IMR-90 (cell line): ENCODE measurements around the gene CRACDL. TPM values are rescaled to one million over a fixed set of nuclear protein-coding genes. Genes with fewer than 3 reads are reported as not detected.

ENCODE experiments used
- ATAC-seq: fragments of 200-7000 bp; cut with Tn5 transposase; 2 replicates; pipeline ENCODE4 v1.9.1; 2020; ENCODE audit warnings: low read depth, mild to moderate bottlenecking, moderate library complexity
- BruUV-seq: library from RNA; stranded (reverse); fragments of 400-500 nt; replicated peaks from 2 replicates; lab custom pipeline; 2021; lab: Mats Ljungman, UMichigan
- CTCF ChIA-PET: fragments of 300-600 bp; formaldehyde crosslinking; extraction: SDS; loops from one replicate; lab custom pipeline; 2021; ENCODE audit warnings: antibody characterized with exemption; lab: Yijun Ruan, JAX
- POLR2A ChIA-PET: fragments of 300-600 bp; sonication (Branson Sonifier 250); formaldehyde crosslinking; loops from one replicate; lab custom pipeline; 2022; ENCODE audit warnings: antibody characterized with exemption; ENCODE audit not compliant: unreplicated experiment; lab: Charles Lee
- DNase-seq: peaks from one replicate; pipeline ENCODE4 v3.0.0; 2013
- H2AFZ ChIP-seq: replicated peaks from 2 replicates; pipeline ENCODE3; 2013; ENCODE audit warnings: low read length, mild to moderate bottlenecking; ENCODE audit not compliant: poor library complexity
- H2AK5ac ChIP-seq: 2 replicates; pipeline ENCODE4 v1.6.1; 2013; ENCODE audit warnings: low read depth, low read length, inconsistent platforms
- H2AK9ac ChIP-seq: replicated peaks from 2 replicates; pipeline ENCODE3; 2013; ENCODE audit warnings: mild to moderate bottlenecking, low read depth, low read length, moderate library complexity; ENCODE audit not compliant: poor library complexity
- H2BK120ac ChIP-seq: 2 replicates; pipeline ENCODE4 v1.6.1; 2013; ENCODE audit warnings: low read depth, low read length, inconsistent platforms
- H2BK15ac ChIP-seq: 3 replicates; pipeline ENCODE4 v1.6.1; 2013; ENCODE audit warnings: low read depth, low read length, inconsistent platforms
- H2BK20ac ChIP-seq: 2 replicates; pipeline ENCODE4 v1.6.1; 2013; ENCODE audit warnings: low read depth, mild to moderate bottlenecking, inconsistent platforms, low read length, moderate library complexity
- H2BK5ac ChIP-seq: 2 replicates; pipeline ENCODE4 v1.6.1; 2013; ENCODE audit warnings: mild to moderate bottlenecking, low read depth, low read length, inconsistent platforms; ENCODE audit not compliant: poor library complexity, severe bottlenecking
- H3K14ac ChIP-seq: replicated peaks from 2 replicates; pipeline ENCODE4 v1.6.1; 2013; ENCODE audit warnings: low read depth, low read length, inconsistent platforms
- H3K18ac ChIP-seq: 2 replicates; pipeline ENCODE4 v1.6.1; 2013; ENCODE audit warnings: low read depth, low read length, control low read depth
- H3K23ac ChIP-seq: 2 replicates; pipeline ENCODE4 v1.6.1; 2013; ENCODE audit warnings: low read depth, low read length, inconsistent platforms
- H3K27ac ChIP-seq: 2 replicates; pipeline ENCODE4 v1.5.1; 2013; ENCODE audit warnings: mild to moderate bottlenecking, control low read depth, low read length; ENCODE audit not compliant: insufficient read depth
- H3K27me3 ChIP-seq: 2 replicates; pipeline ENCODE4 v1.6.1; 2013; ENCODE audit warnings: low read length; ENCODE audit not compliant: control insufficient read depth, insufficient read depth
- H3K36me3 ChIP-seq: 2 replicates; pipeline ENCODE4 v1.6.1; 2013; ENCODE audit warnings: low read length, mixed read lengths; ENCODE audit not compliant: control insufficient read depth, insufficient read depth
- H3K4ac ChIP-seq: 2 replicates; pipeline ENCODE4 v1.6.1; 2013; ENCODE audit warnings: low read depth, low read length, inconsistent platforms
- H3K4me1 ChIP-seq: 2 replicates; pipeline ENCODE4 v1.6.1; 2013; ENCODE audit warnings: low read length, mixed read lengths; ENCODE audit not compliant: control insufficient read depth, insufficient read depth
- H3K4me2 ChIP-seq: 2 replicates; pipeline ENCODE4 v1.6.1; 2013; ENCODE audit warnings: low read depth, mild to moderate bottlenecking, control low read depth, low read length, moderate library complexity
- H3K4me3 ChIP-seq: 2 replicates; pipeline ENCODE4 v1.5.1; 2013; ENCODE audit warnings: low read depth, mild to moderate bottlenecking, control low read depth, low read length, moderate library complexity; ENCODE audit not compliant: insufficient read depth
- H3K56ac ChIP-seq: 2 replicates; pipeline ENCODE4 v1.6.1; 2013; ENCODE audit warnings: low read length, inconsistent platforms; ENCODE audit not compliant: insufficient read depth; ENCODE audit errors: extremely low read depth
- H3K79me1 ChIP-seq, 2 experiments: 2 replicates each; pipeline ENCODE4 v1.6.1; 2013; ENCODE audit warnings: low read length in 2 of 2, inconsistent platforms in 1 of 2, low read depth in 1 of 2
- H3K9ac ChIP-seq: 2 replicates; pipeline ENCODE4 v1.6.1; 2013; ENCODE audit warnings: low read depth, low read length, control low read depth
- H3K9me1 ChIP-seq: 2 replicates; pipeline ENCODE4 v1.6.1; 2013; ENCODE audit warnings: low read length, inconsistent platforms; ENCODE audit not compliant: insufficient read depth
- H3K9me3 ChIP-seq: 2 replicates; pipeline ENCODE4 v1.6.1; 2013; ENCODE audit warnings: low read length; ENCODE audit not compliant: control insufficient read depth, insufficient read depth
- H4K20me1 ChIP-seq: 2 replicates; pipeline ENCODE4 v1.6.1; 2013; ENCODE audit warnings: low read length, inconsistent platforms; ENCODE audit not compliant: insufficient read depth
- H4K5ac ChIP-seq: 2 replicates; pipeline ENCODE4 v1.6.1; 2013; ENCODE audit warnings: mild to moderate bottlenecking, low read depth, low read length, control low read depth
- H4K8ac ChIP-seq, 2 experiments: 2 replicates each; pipeline ENCODE4 v1.6.1; 2013; ENCODE audit warnings: low read depth in 2 of 2, low read length in 2 of 2, control low read depth in 1 of 2, inconsistent platforms in 1 of 2
- H4K91ac ChIP-seq: 2 replicates; pipeline ENCODE4 v1.6.1; 2013; ENCODE audit warnings: low read depth, low read length, inconsistent platforms; ENCODE audit not compliant: insufficient read depth
- BHLHE40 ChIP-seq: fragments of 150-350 bp; IDR thresholded peaks from 2 replicates; pipeline ENCODE4 v1.6.1; 2016; ENCODE audit warnings: mild to moderate bottlenecking, low read depth, low read length
- CTCF ChIP-seq: conservative IDR thresholded peaks from 2 replicates; pipeline ENCODE4 v1.5.1; 2012; ENCODE audit warnings: mild to moderate bottlenecking, low read depth, low read length, improper control_type of control experiment
- MAFK ChIP-seq: IDR thresholded peaks from 2 replicates; pipeline ENCODE4 v1.6.1; 2012; ENCODE audit warnings: low read depth, low read length, improper control_type of control experiment
- RCOR1 ChIP-seq: IDR thresholded peaks from 2 replicates; pipeline ENCODE4 v1.6.1; 2012; ENCODE audit warnings: mild to moderate bottlenecking, low read length, improper control_type of control experiment; ENCODE audit not compliant: insufficient replicate concordance
- WGBS, 2 experiments: methylation state at CpG; one replicate each; pipeline versions ENCODE4 v1.1.5 to v1.1.7; 2013; ENCODE audit warnings: missing lambda C conversion rate in 2 of 2; ENCODE audit not compliant: insufficient read length in 1 of 2; ENCODE audit errors: extremely low coverage in 2 of 2; 5-methylcytosine and 5-hydroxymethylcytosine counted together
- dilution Hi-C: fragments of 300-500 bp; cut with HindIII; formaldehyde crosslinking; loops from one replicate; pipeline ENCODE4 v1.14.3; 2018; ENCODE audit warnings: low sequenced_read_pairs; ENCODE audit not compliant: unreplicated experiment
- in situ Hi-C: fragments of 300-500 bp; cut with MboI; formaldehyde crosslinking; loops from 3 replicates; pipeline ENCODE4 v1.14.3; 2019; ENCODE audit warnings: low sequenced_read_pairs, inconsistent platforms, mixed read lengths
- intact Hi-C: fragments of 100-400 bp; cut with micrococcal nuclease; formaldehyde crosslinking; loops from 2 replicates; pipeline ENCODE4 v1.10.0; 2022
- polyA plus RNA-seq, 3 experiments: library from polyadenylated mRNA; depleted of rRNA; stranded (reverse); fragments of >200 nt; gene quantifications; 2 replicates each; pipeline ENCODE4 v1.2.3, GENCODE V29; 2012; ENCODE audit warnings: low replicate concordance in 1 of 3
- total RNA-seq: library from RNA; depleted of rRNA; stranded (reverse); fragments of >200 nt; gene quantifications from 2 replicates; pipeline ENCODE4 v1.2.3, GENCODE V29; 2012
- TF ChIP-seq, protein P1 (sequence below): fragments of 150-350 bp; IDR thresholded peaks from 2 replicates; pipeline ENCODE4 v1.6.1; 2017; ENCODE audit warnings: mild to moderate bottlenecking, antibody characterized with exemption, low read length, low read depth

The CRACDL gene
- total and polyA plus RNA-seq, 2 of the 4 experiments (the other 2 are of a cell fraction): not detected

- DNase-seq (no peak), ATAC-seq (no peak)
- H3K4me3 ChIP-seq: no peak overlapping the region
- in situ Hi-C loops: no loop called here
- no peaks in the 10 kb centered on the region for H3K9me3 ChIP-seq
- H3K4me2 ChIP-seq: no peak overlapping the region
- no peaks in the 10 kb centered on the region for H4K20me1 ChIP-seq
- no peak overlapping the region for H2BK15ac ChIP-seq
- WGBS, 2 experiments: 67% methylated on average over 5 of the region's 7 CpGs; no CpG with 5 or more reads in 1 of the 2 experiments
- no peak overlapping the region for H3K4ac ChIP-seq
- no peak overlapping the region for H4K5ac ChIP-seq
- H4K8ac ChIP-seq: no peak overlapping the region
- no peak overlapping the region for H2AK9ac ChIP-seq
- no peak overlapping the region for H2AFZ ChIP-seq
- dilution Hi-C loops: no loop called here
- TF ChIP-seq MAFK (no peak), CTCF (no peak), BHLHE40 (no peak), RCOR1 (no peak)
- TF ChIP-seq, protein P1, sequence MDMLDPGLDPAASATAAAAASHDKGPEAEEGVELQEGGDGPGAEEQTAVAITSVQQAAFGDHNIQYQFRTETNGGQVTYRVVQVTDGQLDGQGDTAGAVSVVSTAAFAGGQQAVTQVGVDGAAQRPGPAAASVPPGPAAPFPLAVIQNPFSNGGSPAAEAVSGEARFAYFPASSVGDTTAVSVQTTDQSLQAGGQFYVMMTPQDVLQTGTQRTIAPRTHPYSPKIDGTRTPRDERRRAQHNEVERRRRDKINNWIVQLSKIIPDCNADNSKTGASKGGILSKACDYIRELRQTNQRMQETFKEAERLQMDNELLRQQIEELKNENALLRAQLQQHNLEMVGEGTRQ: no peak
- CTCF ChIA-PET: no interaction called here
- intact Hi-C loops: no loop called here
- H2BK20ac ChIP-seq: no peak overlapping the region
- no peaks in the 10 kb centered on the region for H3K79me1 ChIP-seq
- BruUV-seq: no TSS peak
- no peak overlapping the region for H3K27ac ChIP-seq
- no peak overlapping the region for H3K56ac ChIP-seq
- no peak overlapping the region for H3K9ac ChIP-seq
- H3K27me3 ChIP-seq: peaks cover 8% of the 10 kb centered on the region
- H3K4me1 ChIP-seq: no peaks in the 10 kb centered on the region
- H3K14ac ChIP-seq: no peak overlapping the region
- no peak overlapping the region for H2BK5ac ChIP-seq
- no peak overlapping the region for H3K18ac ChIP-seq
- H2AK5ac ChIP-seq: no peak overlapping the region
- H3K9me1 ChIP-seq: no peaks in the 10 kb centered on the region
- no peak overlapping the region for H4K91ac ChIP-seq
- POLR2A ChIA-PET: no interaction called here
- no peak overlapping the region for H2BK120ac ChIP-seq
- H3K36me3 ChIP-seq: no peaks in the 10 kb centered on the region
- no peak overlapping the region for H3K23ac ChIP-seq
Observed at GRCh38 chr2:98895221-98895620, 40.8 kb downstream of the CRACDL start.
